Endodermal cell (in vitro differentiated cells): Measurements from ENCODE around the gene RPS6KC1. TPM values are rescaled to one million over a fixed set of nuclear protein-coding genes. Genes with fewer than 3 reads are reported as not detected.
"Not testable (repeated sequence)": the region's sequence is repeated elsewhere in the genome, so short reads cannot be mapped to it uniquely, and the experiment has no call there.

Source experiments
- DNase-seq: peaks from one replicate; pipeline ENCODE4 v3.0.0-alpha.2; 2017
- H3K27ac ChIP-seq: 2 replicates; pipeline ENCODE4 v1.5.1; 2013; ENCODE audit warnings: mild to moderate bottlenecking, low read depth, low read length, moderate library complexity
- H3K27me3 ChIP-seq: 2 replicates; pipeline ENCODE4 v1.6.1; 2013; ENCODE audit warnings: mild to moderate bottlenecking, low read length, moderate library complexity; ENCODE audit not compliant: insufficient read depth, control insufficient read depth, poor library complexity, severe bottlenecking
- H3K36me3 ChIP-seq: 2 replicates; pipeline ENCODE4 v1.7.0; 2013; ENCODE audit warnings: mild to moderate bottlenecking, low read length, moderate library complexity; ENCODE audit not compliant: control insufficient read depth, insufficient read depth
- H3K4me1 ChIP-seq: one replicate; pipeline ENCODE4 v1.7.0; 2013; ENCODE audit warnings: low read length; ENCODE audit not compliant: control insufficient read depth, insufficient read depth
- H3K4me3 ChIP-seq: 2 replicates; pipeline ENCODE4 v1.5.1; 2013; ENCODE audit warnings: mild to moderate bottlenecking, low read length, moderate library complexity
- H3K9ac ChIP-seq: 2 replicates; pipeline ENCODE4 v1.6.1; 2013; ENCODE audit warnings: mild to moderate bottlenecking, low read length, moderate library complexity; ENCODE audit not compliant: poor library complexity, severe bottlenecking; ENCODE audit errors: extremely low read depth
- H3K9me3 ChIP-seq: 2 replicates; pipeline ENCODE4 v1.6.1; 2013; ENCODE audit warnings: mild to moderate bottlenecking, low read length, moderate library complexity; ENCODE audit not compliant: control insufficient read depth
- H3K27ac Mint-ChIP-seq: 2 replicates; pipeline ENCODE4 v1.8.0; 2020; ENCODE audit warnings: mixed read lengths
- H3K27me3 Mint-ChIP-seq: 2 replicates; pipeline ENCODE4 v1.8.0; 2021; ENCODE audit warnings: mild to moderate bottlenecking, mixed read lengths; ENCODE audit not compliant: insufficient read depth
- H3K36me3 Mint-ChIP-seq: 2 replicates; pipeline ENCODE4 v1.8.0; 2020; ENCODE audit warnings: low read depth, mixed read lengths
- H3K4me1 Mint-ChIP-seq: 2 replicates; pipeline ENCODE4 v1.8.0; 2020; ENCODE audit warnings: mixed read lengths
- H3K4me3 Mint-ChIP-seq: 2 replicates; pipeline ENCODE4 v1.8.0; 2020; ENCODE audit warnings: mild to moderate bottlenecking, moderate library complexity, mixed read lengths
- H3K9me3 Mint-ChIP-seq: 2 replicates; pipeline ENCODE4 v1.8.0; 2020; ENCODE audit warnings: mild to moderate bottlenecking, mixed read lengths
- WGBS, 2 experiments: methylation state at CpG; one replicate each; pipeline versions ENCODE4 v1.1.5 to v1.1.7; 2013; ENCODE audit warnings: missing lambda C conversion rate in 2 of 2, mixed read lengths in 1 of 2; ENCODE audit not compliant: insufficient coverage in 1 of 2, insufficient read length in 1 of 2; 5-methylcytosine and 5-hydroxymethylcytosine counted together
- total RNA-seq, 2 donors: library from RNA; stranded (reverse); fragmentation: NEBNext Ultra II Directional in 1 of 2; extraction: Animal tissue kit (Norgen Biotek cat#: 25700) in 1 of 2; gene quantifications; 2 replicates in 1 of 2; 3 replicates in 1 of 2; pipeline ENCODE4 v1.2.1, GENCODE V29; 2021
- TF ChIP-seq, protein P1 (sequence below): fragments of 200-600 bp; sonication (generic); conservative IDR thresholded peaks from 2 replicates; pipeline ENCODE4 v1.5.0; 2021; ENCODE audit warnings: antibody characterized with exemption, mild to moderate bottlenecking

RPS6KC1 gene
- total RNA-seq, 2 donors from 2014 or later = 31.4 to 36.3 TPM

DNA sequence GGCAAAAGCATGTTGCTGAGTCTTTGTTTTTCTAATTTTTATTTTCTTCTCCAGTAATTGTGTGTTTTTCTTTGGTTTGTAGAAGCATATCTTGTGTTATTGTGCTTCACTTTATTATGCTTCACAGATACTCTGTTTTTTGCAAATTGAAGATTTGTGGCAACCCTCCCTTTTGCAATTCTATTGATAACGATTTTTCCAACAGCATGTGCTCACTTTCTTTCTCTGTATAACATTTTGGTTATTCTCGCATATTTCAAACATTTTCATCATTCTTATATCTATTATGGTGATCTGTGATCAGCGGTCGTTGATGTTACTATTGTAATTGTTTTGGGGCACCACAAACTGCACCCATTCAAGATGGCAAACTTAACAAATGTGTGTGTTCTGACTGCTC lies 31.6 kb upstream of the RPS6KC1 start:
- Mint-ChIP-seq H3K4me1 (no peaks in the 10 kb centered on the region), H3K4me3 (no peak overlapping the region), H3K36me3 (no peaks in the 10 kb centered on the region), H3K9me3 (peaks cover 6% of the 10 kb centered on the region), H3K27me3 (peaks cover 5% of the 10 kb centered on the region), H3K27ac (no peak overlapping the region)
- H3K27ac ChIP-seq = no peak overlapping the region
- no peak overlapping the region for H3K9ac ChIP-seq
- no peaks in the 10 kb centered on the region for H3K27me3 ChIP-seq
- no peak for DNase-seq
- TF ChIP-seq, protein P1, sequence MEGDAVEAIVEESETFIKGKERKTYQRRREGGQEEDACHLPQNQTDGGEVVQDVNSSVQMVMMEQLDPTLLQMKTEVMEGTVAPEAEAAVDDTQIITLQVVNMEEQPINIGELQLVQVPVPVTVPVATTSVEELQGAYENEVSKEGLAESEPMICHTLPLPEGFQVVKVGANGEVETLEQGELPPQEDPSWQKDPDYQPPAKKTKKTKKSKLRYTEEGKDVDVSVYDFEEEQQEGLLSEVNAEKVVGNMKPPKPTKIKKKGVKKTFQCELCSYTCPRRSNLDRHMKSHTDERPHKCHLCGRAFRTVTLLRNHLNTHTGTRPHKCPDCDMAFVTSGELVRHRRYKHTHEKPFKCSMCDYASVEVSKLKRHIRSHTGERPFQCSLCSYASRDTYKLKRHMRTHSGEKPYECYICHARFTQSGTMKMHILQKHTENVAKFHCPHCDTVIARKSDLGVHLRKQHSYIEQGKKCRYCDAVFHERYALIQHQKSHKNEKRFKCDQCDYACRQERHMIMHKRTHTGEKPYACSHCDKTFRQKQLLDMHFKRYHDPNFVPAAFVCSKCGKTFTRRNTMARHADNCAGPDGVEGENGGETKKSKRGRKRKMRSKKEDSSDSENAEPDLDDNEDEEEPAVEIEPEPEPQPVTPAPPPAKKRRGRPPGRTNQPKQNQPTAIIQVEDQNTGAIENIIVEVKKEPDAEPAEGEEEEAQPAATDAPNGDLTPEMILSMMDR = no peak
- no peaks in the 10 kb centered on the region for H3K36me3 ChIP-seq
- H3K9me3 ChIP-seq = peaks cover 3% of the 10 kb centered on the region
- no peaks in the 10 kb centered on the region for H3K4me1 ChIP-seq
- H3K4me3 ChIP-seq = no peak overlapping the region
- 71 to 92% methylated on average over 1 to 4 of the region's 4 CpGs for WGBS, 2 experiments

DNA sequence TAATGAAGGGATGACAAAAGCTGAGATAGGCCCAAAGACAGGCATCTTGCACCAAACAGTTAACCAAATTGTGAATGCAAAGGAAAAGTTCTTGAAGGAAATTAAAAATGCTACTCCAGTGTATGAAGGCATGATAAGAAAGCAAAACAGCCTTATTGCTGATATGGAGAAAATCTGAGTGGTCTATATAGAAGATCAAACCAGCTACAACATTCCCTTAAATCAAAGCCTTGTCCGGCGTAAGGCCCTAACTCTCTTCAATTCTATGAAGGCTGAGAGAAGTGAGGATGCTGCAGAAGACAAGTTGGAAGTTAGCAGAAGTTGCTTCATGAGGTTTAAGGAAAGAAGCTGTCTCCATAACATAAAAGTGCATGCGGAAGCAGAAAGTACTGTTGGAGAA lies 31.0 kb upstream of the RPS6KC1 start:
- WGBS, 2 experiments = 99 to 100% methylated on average over 3 of the region's 3 CpGs
- Mint-ChIP-seq H3K27me3 (peaks cover 5% of the 10 kb centered on the region), H3K4me1 (no peaks in the 10 kb centered on the region), H3K9me3 (peaks cover 10% of the 10 kb centered on the region), H3K27ac (no peak overlapping the region), H3K4me3 (no peak overlapping the region), H3K36me3 (no peaks in the 10 kb centered on the region)
- Histone ChIP-seq H3K4me1 (no peaks in the 10 kb centered on the region), H3K9me3 (peaks cover 7% of the 10 kb centered on the region), H3K27ac (no peak overlapping the region), H3K9ac (no peak overlapping the region), H3K4me3 (no peak overlapping the region), H3K36me3 (no peaks in the 10 kb centered on the region), H3K27me3 (no peaks in the 10 kb centered on the region)
- TF ChIP-seq, protein P1 = no peak
- no peak for DNase-seq

DNA sequence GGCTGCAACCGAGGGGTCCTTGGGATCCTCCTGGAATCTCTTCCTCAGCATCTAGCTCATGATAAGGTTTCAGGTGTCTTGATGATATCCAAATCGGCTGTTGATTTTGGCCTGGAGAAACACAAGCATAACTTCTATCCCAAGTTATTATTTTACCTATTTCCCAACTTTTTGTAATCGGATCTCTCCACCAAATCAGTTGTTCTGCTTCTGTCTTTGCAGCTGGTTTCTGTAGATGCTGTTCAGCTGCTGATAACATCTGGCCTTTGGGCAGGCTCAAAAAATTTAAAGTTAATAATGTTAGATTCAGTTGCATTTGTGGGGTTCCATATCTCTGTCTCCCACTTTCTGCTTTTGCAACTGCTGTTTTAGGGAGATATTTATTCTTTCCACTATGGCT lies 24.0 kb upstream of the RPS6KC1 start:
- 92 to 100% methylated on average over 2 to 3 of the region's 3 CpGs for WGBS, 2 experiments
- not testable (repeated sequence) for DNase-seq

DNA sequence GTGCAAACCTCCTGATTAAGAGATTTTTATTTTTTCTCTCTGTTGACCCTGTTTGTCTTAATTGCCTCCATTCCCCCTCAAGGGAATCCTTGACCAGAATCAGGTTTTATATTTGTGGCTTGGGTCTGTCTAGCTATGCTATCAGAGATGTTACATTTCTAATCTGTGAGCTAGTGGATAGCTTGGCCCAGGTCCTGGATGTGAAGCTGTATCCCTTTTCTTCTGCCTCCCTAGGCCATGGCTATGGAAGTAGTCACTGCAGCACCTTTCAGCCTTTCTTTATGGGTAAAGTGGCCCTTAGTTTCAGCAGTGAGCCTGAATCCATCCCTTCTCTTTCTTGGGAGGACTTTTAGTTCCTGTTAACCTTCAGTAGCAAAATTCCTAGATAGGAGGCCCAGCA lies 18.4 kb upstream of the RPS6KC1 start:
- Mint-ChIP-seq H3K36me3 (no peaks in the 10 kb centered on the region), H3K27ac (no peak overlapping the region), H3K9me3 (peaks cover 34% of the 10 kb centered on the region), H3K27me3 (peaks cover 5% of the 10 kb centered on the region), H3K4me3 (no peak overlapping the region), H3K4me1 (no peaks in the 10 kb centered on the region)
- Histone ChIP-seq H3K4me3 (no peak overlapping the region), H3K27ac (no peak overlapping the region), H3K9ac (no peak overlapping the region), H3K4me1 (no peaks in the 10 kb centered on the region), H3K27me3 (no peaks in the 10 kb centered on the region), H3K36me3 (no peaks in the 10 kb centered on the region), H3K9me3 (peaks cover 3% of the 10 kb centered on the region)
- TF ChIP-seq, protein P1 = no peak
- DNase-seq = no peak

More for the DNA sequence above, 24.0 kb upstream of the RPS6KC1 start:
- H3K4me3 ChIP-seq, H3K36me3 Mint-ChIP-seq, H3K27ac Mint-ChIP-seq, H3K4me1 ChIP-seq, H3K27me3 ChIP-seq, H3K4me1 Mint-ChIP-seq, H3K9me3 ChIP-seq, H3K9ac ChIP-seq, H3K27me3 Mint-ChIP-seq, H3K27ac ChIP-seq, H3K4me3 Mint-ChIP-seq, H3K36me3 ChIP-seq: not testable (repeated sequence)
- peaks cover 52% of the 10 kb centered on the region for H3K9me3 Mint-ChIP-seq
